Adrenal gland (tissue), 12 donors: Measurements from ENCODE around the gene TDRD7. TPM values are rescaled to one million over a fixed set of nuclear protein-coding genes. Genes with fewer than 3 reads are reported as not detected.
A peak's percentile ranks its signal among the peaks of the same experiment; 100 is the strongest.

ENCODE experiments used
- DNase-seq, 7 donors: peaks; one replicate each; pipeline ENCODE4 v3.0.0-alpha.2; 2019 to 2020
- H3K27ac ChIP-seq, 5 donors: fragments of 200-600 bp; sonication (generic) in 4 of 5; 1 replicate in 3 of 5; 2 replicates in 2 of 5; pipeline versions ENCODE4 v1.5.1 to v1.8.0; 2016 to 2020; ENCODE audit warnings: mild to moderate bottlenecking in 1 of 5
- H3K27me3 ChIP-seq: fragments of 200-600 bp; 2 replicates; pipeline ENCODE4 v1.8.0; 2021
- H3K36me3 ChIP-seq, 2 donors: fragments of 200-600 bp; replicated peaks in 1 of 2; 1 replicate in 1 of 2; 2 replicates in 1 of 2; pipeline versions ENCODE4 v1.5.1 to v1.8.0; 2018 to 2022
- H3K4me1 ChIP-seq, 2 donors: fragments of 200-600 bp; replicated peaks in 1 of 2; 1 replicate in 1 of 2; 2 replicates in 1 of 2; pipeline versions ENCODE4 v1.5.1 to v1.8.0; 2018 to 2021
- H3K4me3 ChIP-seq, 4 donors: fragments of 200-600 bp; sonication (generic) in 3 of 4; one replicate each; pipeline ENCODE4 v1.5.1; 2016 to 2018
- H3K9me3 ChIP-seq, 3 donors: fragments of 200-600 bp; sonication (generic) in 1 of 3; replicated peaks in 1 of 3; 1 replicate in 2 of 3; 2 replicates in 1 of 3; pipeline versions ENCODE4 v1.5.1 to v1.8.0; 2016 to 2021
- CTCF ChIP-seq, 6 experiments: fragments of 450-650 bp in 4 of 6; fragments of 200-600 bp in 2 of 6; sonication (generic) in 1 of 6; IDR thresholded peaks; 1 replicate in 5 of 6; 2 replicates in 1 of 6; pipeline versions ENCODE4 v1.5.1 to v1.8.0; 2016 to 2021; ENCODE audit warnings: antibody characterized with exemption in 6 of 6, mild to moderate bottlenecking in 2 of 6, moderate library complexity in 1 of 6
- POLR2A ChIP-seq, 2 donors: fragments of 450-650 bp; IDR thresholded peaks; one replicate each; pipeline ENCODE4 v1.6.1; 2017; ENCODE audit warnings: antibody characterized with exemption in 2 of 2, mild to moderate bottlenecking in 2 of 2, moderate library complexity in 1 of 2
- WGBS, 4 donors: extraction: QIAGEN DNeasy Blood & Tissue Kit in 2 of 4; methylation state at CpG; one replicate each; pipeline versions ENCODE4 v1.1.5 to v1.1.7; 2013 to 2017; 5-methylcytosine and 5-hydroxymethylcytosine counted together
- intact Hi-C, 2 donors: fragments of 100-400 bp; cut with DNase I; formaldehyde crosslinking; loops; one replicate each; pipeline versions ENCODE4 v1.14.1 to v1.15.0; 2022 to 2023
- polyA plus RNA-seq, 3 donors: library from polyadenylated mRNA; stranded (reverse); fragments of 200-250 nt in 2 of 3; fragments of 350-450 nt in 1 of 3; fragmentation: Illumina TruSeq in 1 of 3; extraction: RNeasy Lipid Tissue Mini Kit (QIAGEN cat#74804) in 1 of 3; gene quantifications; one replicate each; pipeline ENCODE4 v1.2.3, GENCODE V29; 2013 to 2014
- total RNA-seq, 9 donors: library from RNA; depleted of rRNA in 4 of 9; stranded (reverse); fragments of >200 nt in 4 of 9; fragments of 120-200 nt in 1 of 9; fragmentation: NEBNext Ultra II Directional in 1 of 9; extraction: Animal tissue kit (Norgen Biotek cat#: 25700) in 1 of 9; gene quantifications; one replicate each; pipeline versions ENCODE4 v1.1.0 to v1.2.4, GENCODE V29; 2013 to 2023
- donor health status: healthy with polysubstance abuse.
- donor health status: Bipolar disorder and iron deficiency.
- donor health status: DM: yes; HTN: yes; CAD: no.
- donor health status: DM: no; HTN: no; CAD: no.
- donor health status: DM: no; HTN: no; CAD: no.
- donor health status: DM: yes; HTN: yes; CAD: no.

The TDRD7 gene
- total and polyA plus RNA-seq, 12 donors = 5.2 to 13.3 (median 9.2) TPM

- Histone ChIP-seq H3K4me1 (no peaks in the 10 kb centered on the region), H3K36me3 (no peaks in the 10 kb centered on the region), H3K9me3 (no peaks in the 10 kb centered on the region), H3K4me3 (no peak overlapping the region), H3K27me3 (no peaks in the 10 kb centered on the region), H3K27ac (no peak overlapping the region)
- intact Hi-C loops = no loop called here
- TF ChIP-seq CTCF (IDR thresholded peaks at IDR 0.05) (no peak), POLR2A (IDR thresholded peaks at IDR 0.05) (no peak)
- WGBS, 4 donors = 78 to 87% (median 82%) methylated on average over 8 to 15 of the region's 15 CpGs
- no peak for DNase-seq
Measured at GRCh38 chr9:97385626-97386264, 26.2 kb upstream of the TDRD7 start.

DNA sequence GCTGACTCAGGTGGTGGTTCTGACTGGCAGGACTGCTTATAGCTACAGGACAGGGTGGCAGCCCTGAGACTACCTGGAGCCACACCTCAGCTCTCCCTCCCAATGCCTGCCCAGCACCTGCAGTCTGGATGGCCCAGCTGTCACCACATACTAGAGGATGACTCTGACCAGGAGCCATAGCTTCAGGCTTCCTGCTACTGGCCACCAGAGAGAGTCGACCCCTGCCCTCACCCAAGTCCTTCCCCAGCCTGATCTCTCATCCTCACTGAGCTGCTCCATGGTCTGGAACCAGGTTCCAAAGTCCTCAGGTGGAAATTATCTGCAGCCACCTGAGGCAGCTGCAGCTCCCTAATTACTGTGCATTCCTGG is 25.6 kb upstream of the TDRD7 start:
- no peak overlapping the region for H3K27ac ChIP-seq
- no peak overlapping the region for H3K4me3 ChIP-seq
- DNase-seq = no peak
- no peak for TF ChIP-seq CTCF (IDR thresholded peaks at IDR 0.05)
- no peaks in the 10 kb centered on the region for H3K4me1 ChIP-seq
- no peaks in the 10 kb centered on the region for H3K36me3 ChIP-seq
- H3K27me3 ChIP-seq = no peaks in the 10 kb centered on the region
- no peaks in the 10 kb centered on the region for H3K9me3 ChIP-seq
- WGBS, 4 donors = 37 to 67% methylated on average over 1 of the region's 1 CpG; no CpG with 5 or more reads in 2 of the 4 donors
- intact Hi-C loops = no loop called here

GRCh38 chr9:97386733-97387503 is 25.0 kb upstream of the TDRD7 start:
- Histone ChIP-seq H3K4me3 (peak overlapping the region in 1 of 4 donors; percentile 28), H3K36me3 (no peaks in the 10 kb centered on the region), H3K27me3 (no peaks in the 10 kb centered on the region), H3K9me3 (no peaks in the 10 kb centered on the region), H3K27ac (no peak overlapping the region), H3K4me1 (no peaks in the 10 kb centered on the region)
- WGBS, 4 donors = 0 to 11% (median 3%) methylated on average over 2 to 30 of the region's 30 CpGs
- intact Hi-C loops = no loop called here
- TF ChIP-seq CTCF (IDR thresholded peaks at IDR 0.05) = peak; percentile 91 to 95 (median 94)
- no peak for TF ChIP-seq POLR2A (IDR thresholded peaks at IDR 0.05)
- DNase-seq = peak; percentile 62 to 85 (median 75)

DNA sequence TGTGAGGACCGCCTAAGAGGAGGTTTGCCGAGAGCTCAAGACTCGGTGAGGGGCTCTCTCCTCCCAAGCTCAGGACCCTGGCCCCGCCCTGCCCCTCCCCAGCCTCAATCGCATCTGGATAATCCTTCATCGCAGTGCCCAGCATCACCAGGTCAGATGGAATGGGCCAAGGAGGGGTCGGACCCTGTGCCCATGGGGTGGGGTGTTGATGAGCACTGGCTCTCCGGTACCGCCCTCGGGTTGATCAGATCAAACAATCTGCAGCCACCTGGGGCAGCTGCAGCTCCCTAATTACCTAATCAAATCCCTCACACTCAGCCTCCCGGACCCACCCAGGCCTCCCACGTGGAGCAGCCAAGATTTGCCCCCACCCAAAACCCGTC is 24.4 kb upstream of the TDRD7 start:
- H3K9me3 ChIP-seq = no peaks in the 10 kb centered on the region
- no peak overlapping the region for H3K27ac ChIP-seq
- no peaks in the 10 kb centered on the region for H3K27me3 ChIP-seq
- no peaks in the 10 kb centered on the region for H3K4me1 ChIP-seq
- TF ChIP-seq CTCF (IDR thresholded peaks at IDR 0.05) (no peak), POLR2A (IDR thresholded peaks at IDR 0.05) (no peak)
- intact Hi-C loops = no loop called here
- 39 to 47% (median 42%) methylated on average over 2 to 13 of the region's 13 CpGs for WGBS, 4 donors
- no peak overlapping the region for H3K4me3 ChIP-seq
- no peaks in the 10 kb centered on the region for H3K36me3 ChIP-seq
- DNase-seq = no peak
